Measurements from ENCODE around the gene KSR2.

The KSR2 gene

DNA sequence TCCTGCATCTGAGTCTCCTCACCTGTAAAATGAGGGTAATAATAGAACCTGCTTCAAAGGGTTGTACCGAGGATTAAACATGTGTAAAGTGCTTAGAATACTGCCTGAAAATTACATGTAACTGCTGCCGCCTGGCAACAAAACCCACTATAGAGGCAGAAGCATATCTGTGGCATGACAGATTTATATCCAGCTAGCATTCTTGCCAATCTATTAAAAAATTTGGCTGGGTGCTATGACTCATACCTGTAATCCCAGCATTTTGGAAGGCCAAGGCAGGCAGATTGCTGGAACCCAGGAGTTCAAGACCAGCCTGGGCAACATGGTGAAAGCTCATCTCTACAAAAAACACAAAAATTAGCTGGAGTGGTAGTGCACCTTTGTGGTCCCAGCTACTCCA lies 16.4 kb upstream of the KSR2 start:
- Mint-ChIP-seq H3K4me1 (peaks cover 3% of the 10 kb centered on the region), H3K4me3 (no peak overlapping the region), H3K36me3 (ENCODE audit: low read depth) (peaks cover 2% of the 10 kb centered on the region), H3K27ac (no peak overlapping the region), H3K9me3 (peaks cover 4% of the 10 kb centered on the region), H3K27me3 (peaks cover 17% of the 10 kb centered on the region)
- ATAC-seq (no peak), DNase-seq (no peak)

DNA sequence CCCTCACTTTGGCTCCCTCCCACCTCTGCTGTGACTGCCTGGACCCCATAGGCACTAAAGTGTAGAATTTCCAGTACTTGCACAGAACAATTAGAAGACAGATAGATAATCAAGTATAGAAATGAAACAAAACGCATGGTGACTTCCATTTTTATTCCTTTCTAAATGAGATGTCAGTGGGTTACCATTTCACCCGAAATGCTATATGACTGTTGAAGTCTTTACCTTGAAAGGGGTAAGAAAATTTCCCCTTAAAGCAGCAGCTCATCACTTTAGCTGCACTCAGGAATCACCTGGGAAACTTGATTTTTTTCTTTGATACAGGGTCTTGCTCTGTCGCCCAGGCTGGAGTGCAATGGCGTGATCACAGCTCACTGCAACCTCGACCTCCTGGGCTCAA lies 12.5 kb upstream of the KSR2 start:
- no peaks in the 10 kb centered on the region for H3K36me3 Mint-ChIP-seq (ENCODE audit: low read depth)
- no peaks in the 10 kb centered on the region for H3K9me3 Mint-ChIP-seq
- H3K27me3 Mint-ChIP-seq = peaks cover 19% of the 10 kb centered on the region
- H3K4me3 Mint-ChIP-seq = no peak overlapping the region
- ATAC-seq (no peak), DNase-seq (no peak)
- H3K27ac Mint-ChIP-seq = no peak overlapping the region
- no peaks in the 10 kb centered on the region for H3K4me1 Mint-ChIP-seq

- H3K27me3 Mint-ChIP-seq = peaks cover 19% of the 10 kb centered on the region
- H3K4me3 Mint-ChIP-seq = no peak overlapping the region
- DNase-seq (no peak), ATAC-seq (no peak)
- no peaks in the 10 kb centered on the region for H3K4me1 Mint-ChIP-seq
- no peak overlapping the region for H3K27ac Mint-ChIP-seq
- no peaks in the 10 kb centered on the region for H3K36me3 Mint-ChIP-seq (ENCODE audit: low read depth)
- no peaks in the 10 kb centered on the region for H3K9me3 Mint-ChIP-seq
Observed at GRCh38 chr12:117980616-117981015, 11.8 kb upstream of the KSR2 start.

- no peak for ATAC-seq
- no peaks in the 10 kb centered on the region for H3K4me1 Mint-ChIP-seq
- DNase-seq = no peak
- H3K4me3 Mint-ChIP-seq = no peak overlapping the region
- H3K27ac Mint-ChIP-seq = no peak overlapping the region
- no peaks in the 10 kb centered on the region for H3K36me3 Mint-ChIP-seq (ENCODE audit: low read depth)
- peaks cover 27% of the 10 kb centered on the region for H3K27me3 Mint-ChIP-seq
- H3K9me3 Mint-ChIP-seq = no peaks in the 10 kb centered on the region
Observed at GRCh38 chr12:117977373-117977772, 8.6 kb upstream of the KSR2 start.

DNA sequence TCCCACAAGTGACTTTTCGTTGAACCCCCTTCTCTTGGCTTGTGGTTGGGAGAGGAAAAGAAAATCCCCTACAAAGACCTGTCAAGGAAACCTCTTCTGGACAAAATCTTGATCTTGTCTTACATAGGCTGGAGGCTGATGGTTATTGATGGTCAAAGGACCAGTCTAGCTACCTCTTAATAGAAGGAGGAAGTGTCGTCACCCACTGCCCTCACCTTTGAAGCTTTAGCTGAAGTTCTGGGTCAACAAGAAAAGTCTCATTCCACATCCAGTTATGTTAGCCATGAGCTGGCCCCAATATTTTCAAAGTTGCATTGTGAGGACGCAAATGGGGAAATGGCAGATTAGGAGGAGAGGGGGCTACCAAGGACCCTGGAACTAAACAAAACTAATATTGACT lies 6.2 kb upstream of the KSR2 start:
- H3K36me3 Mint-ChIP-seq (ENCODE audit: low read depth) = peaks cover 3% of the 10 kb centered on the region
- DNase-seq (no peak), ATAC-seq (no peak)
- peaks cover 12% of the 10 kb centered on the region for H3K9me3 Mint-ChIP-seq
- H3K27me3 Mint-ChIP-seq = peaks cover 40% of the 10 kb centered on the region
- no peaks in the 10 kb centered on the region for H3K4me1 Mint-ChIP-seq
- no peak overlapping the region for H3K4me3 Mint-ChIP-seq
- no peak overlapping the region for H3K27ac Mint-ChIP-seq

- no peak overlapping the region for H3K27ac Mint-ChIP-seq
- H3K27me3 Mint-ChIP-seq = peaks cover 59% of the 10 kb centered on the region
- no peak for ATAC-seq
- H3K4me3 Mint-ChIP-seq = no peak overlapping the region
- peaks cover 12% of the 10 kb centered on the region for H3K9me3 Mint-ChIP-seq
- DNase-seq = no peak
- peaks cover 3% of the 10 kb centered on the region for H3K36me3 Mint-ChIP-seq (ENCODE audit: low read depth)
- peaks cover 8% of the 10 kb centered on the region for H3K4me1 Mint-ChIP-seq
Observed at GRCh38 chr12:117972301-117972700, 3.5 kb upstream of the KSR2 start.

DNA sequence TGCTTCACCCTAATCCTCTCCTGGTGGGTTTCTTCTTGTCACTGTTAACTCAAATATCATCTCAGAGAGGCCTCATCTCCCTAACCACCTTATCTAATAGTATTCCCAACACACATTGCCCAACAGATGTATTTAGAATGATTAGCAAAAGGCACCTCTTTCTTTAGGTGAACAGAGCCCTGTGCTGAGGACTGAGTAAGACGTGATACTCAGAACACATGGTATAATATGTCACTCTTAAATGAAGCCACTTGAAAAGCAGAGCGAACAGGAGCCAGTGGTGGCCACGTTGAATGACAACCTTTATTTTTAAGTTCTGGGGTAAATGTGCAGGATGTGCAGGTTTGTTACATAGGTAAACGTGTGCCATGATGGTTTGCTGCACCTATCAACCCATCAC lies 1.5 kb upstream of the KSR2 start:
- H3K4me3 Mint-ChIP-seq = no peak overlapping the region
- no peak for ATAC-seq
- H3K4me1 Mint-ChIP-seq = peaks cover 8% of the 10 kb centered on the region
- no peak for DNase-seq
- peaks cover 12% of the 10 kb centered on the region for H3K9me3 Mint-ChIP-seq
- H3K36me3 Mint-ChIP-seq (ENCODE audit: low read depth) = peaks cover 3% of the 10 kb centered on the region
- no peak overlapping the region for H3K27ac Mint-ChIP-seq
- peaks cover 75% of the 10 kb centered on the region for H3K27me3 Mint-ChIP-seq

- H3K4me1 Mint-ChIP-seq = peaks cover 8% of the 10 kb centered on the region
- H3K36me3 Mint-ChIP-seq (ENCODE audit: low read depth) = peaks cover 3% of the 10 kb centered on the region
- no peak for DNase-seq
- peaks cover 12% of the 10 kb centered on the region for H3K9me3 Mint-ChIP-seq
- H3K27me3 Mint-ChIP-seq = peaks cover 63% of the 10 kb centered on the region
- ATAC-seq = no peak
- no peak overlapping the region for H3K27ac Mint-ChIP-seq
- H3K4me3 Mint-ChIP-seq = peak overlapping the region; percentile 82
Observed at GRCh38 chr12:117968151-117968789, 520 bp downstream of the KSR2 start.

- Mint-ChIP-seq H3K4me1 (peaks cover 8% of the 10 kb centered on the region), H3K4me3 (no peak overlapping the region), H3K27ac (no peak overlapping the region), H3K36me3 (ENCODE audit: low read depth) (peaks cover 3% of the 10 kb centered on the region), H3K27me3 (peaks cover 59% of the 10 kb centered on the region), H3K9me3 (peaks cover 12% of the 10 kb centered on the region)
- DNase-seq = no peak
- ATAC-seq = no peak
Observed at GRCh38 chr12:117967512-117967911, 1.3 kb downstream of the KSR2 start.

GRCh38 chr12:117967043-117967442 lies 1.7 kb downstream of the KSR2 start:
- Mint-ChIP-seq H3K4me1 (peaks cover 8% of the 10 kb centered on the region), H3K27ac (no peak overlapping the region), H3K36me3 (ENCODE audit: low read depth) (peaks cover 3% of the 10 kb centered on the region), H3K9me3 (peaks cover 10% of the 10 kb centered on the region), H3K27me3 (peaks cover 55% of the 10 kb centered on the region), H3K4me3 (no peak overlapping the region)
- ATAC-seq (no peak), DNase-seq (no peak)

- DNase-seq (no peak), ATAC-seq (no peak)
- Mint-ChIP-seq H3K4me1 (peaks cover 8% of the 10 kb centered on the region), H3K27ac (no peak overlapping the region), H3K4me3 (no peak overlapping the region), H3K27me3 (peaks cover 52% of the 10 kb centered on the region), H3K36me3 (ENCODE audit: low read depth) (peaks cover 3% of the 10 kb centered on the region), H3K9me3 (peaks cover 5% of the 10 kb centered on the region)
Observed at GRCh38 chr12:117966511-117966910, 2.3 kb downstream of the KSR2 start.

DNA sequence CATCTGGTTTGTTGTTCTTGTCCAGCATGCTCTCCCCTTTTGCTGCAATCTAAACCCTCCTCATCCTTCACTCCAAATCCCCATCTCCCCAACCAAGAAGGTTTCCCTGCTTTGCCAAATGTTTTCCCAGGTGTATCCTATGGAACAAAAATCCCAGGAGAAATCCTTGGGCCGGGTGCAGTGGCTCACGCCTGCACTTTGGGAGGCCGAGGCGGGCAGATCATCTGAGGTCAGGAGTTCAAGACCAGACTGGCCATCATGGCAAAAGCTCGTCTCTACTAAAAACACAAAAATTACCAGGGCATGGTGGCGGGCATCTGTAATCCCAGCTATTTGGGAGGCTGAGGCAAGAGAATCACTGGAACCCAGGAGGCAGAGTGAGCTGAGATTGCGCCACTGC lies 5.0 kb downstream of the KSR2 start:
- peaks cover 40% of the 10 kb centered on the region for H3K27me3 Mint-ChIP-seq
- DNase-seq = no peak

DNA sequence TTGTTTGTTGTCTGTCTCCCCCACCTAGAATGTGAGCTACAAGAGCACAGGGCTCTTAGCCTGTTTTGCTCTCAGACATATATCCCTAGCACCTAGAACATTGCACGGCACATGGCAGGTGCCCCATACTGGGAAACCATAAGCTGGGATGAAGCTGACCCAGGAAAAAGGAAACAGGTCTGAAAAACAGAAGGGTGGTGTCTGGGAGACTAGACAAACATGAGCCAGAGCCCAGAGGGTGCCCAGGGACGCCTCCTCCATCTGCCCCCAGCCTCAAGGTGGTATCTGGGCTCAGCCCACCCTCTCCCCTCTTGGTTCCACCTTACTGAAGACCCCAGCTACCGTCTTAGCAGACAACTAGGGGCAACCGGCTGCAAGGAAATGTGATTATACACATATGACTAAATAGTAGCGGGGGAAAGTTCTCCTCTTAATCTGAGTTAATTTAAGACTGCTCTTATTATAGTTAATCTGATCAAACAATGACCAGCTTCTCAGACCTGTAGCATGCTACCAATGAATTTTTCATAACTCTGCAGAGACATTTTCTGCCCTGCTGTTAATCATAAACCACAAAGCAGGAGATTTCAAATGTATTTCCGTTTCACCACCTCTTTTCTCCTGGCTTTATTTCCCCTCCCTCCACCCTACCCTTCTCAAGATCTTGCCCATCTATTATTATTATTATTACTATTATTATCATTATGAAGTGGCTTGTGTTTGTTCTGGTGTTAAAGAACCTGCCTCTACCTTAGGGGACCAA lies 31.9 kb downstream of the KSR2 start:
- H3K27ac Mint-ChIP-seq = no peak overlapping the region
- no peak overlapping the region for H3K4me3 Mint-ChIP-seq
- H3K4me1 Mint-ChIP-seq = no peaks in the 10 kb centered on the region
- H3K36me3 Mint-ChIP-seq (ENCODE audit: low read depth) = no peaks in the 10 kb centered on the region
- DNase-seq (no peak), ATAC-seq (no peak)
- peaks cover 9% of the 10 kb centered on the region for H3K27me3 Mint-ChIP-seq
- H3K9me3 Mint-ChIP-seq = no peaks in the 10 kb centered on the region

More for the DNA sequence above, 5.0 kb downstream of the KSR2 start:
- Mint-ChIP-seq H3K4me3 (no peak overlapping the region), H3K4me1 (peaks cover 5% of the 10 kb centered on the region), H3K36me3 (ENCODE audit: low read depth) (no peaks in the 10 kb centered on the region), H3K27ac (no peak overlapping the region), H3K9me3 (no peaks in the 10 kb centered on the region)
- no peak for ATAC-seq

GRCh38 chr12:117933545-117933944 lies 35.2 kb downstream of the KSR2 start:
- no peaks in the 10 kb centered on the region for H3K9me3 Mint-ChIP-seq

GRCh38 chr12:117926391-117926899 lies 42.3 kb downstream of the KSR2 start:
- DNase-seq (no peak), ATAC-seq (no peak)
- H3K36me3 Mint-ChIP-seq (ENCODE audit: low read depth) = no peaks in the 10 kb centered on the region
- H3K27ac Mint-ChIP-seq = no peak overlapping the region
- no peak overlapping the region for H3K4me3 Mint-ChIP-seq
- peaks cover 8% of the 10 kb centered on the region for H3K27me3 Mint-ChIP-seq
- no peaks in the 10 kb centered on the region for H3K4me1 Mint-ChIP-seq
- no peaks in the 10 kb centered on the region for H3K9me3 Mint-ChIP-seq

More at GRCh38 chr12:117933545-117933944, 35.2 kb downstream of the KSR2 start:
- peaks cover 5% of the 10 kb centered on the region for H3K27me3 Mint-ChIP-seq
- no peak overlapping the region for H3K4me3 Mint-ChIP-seq
- H3K27ac Mint-ChIP-seq = no peak overlapping the region
- H3K4me1 Mint-ChIP-seq = no peaks in the 10 kb centered on the region
- ATAC-seq = no peak
- no peaks in the 10 kb centered on the region for H3K36me3 Mint-ChIP-seq (ENCODE audit: low read depth)
- DNase-seq = no peak
